OCI-LY1 (cell line): ENCODE measurements around the gene NR2C2.

ENCODE experiments used
- H2AFZ ChIP-seq: fragments of 200-600 bp; sonication (generic), shearing (Covaris generic); 2 replicates; pipeline ENCODE4 v1.6.0; 2014; ENCODE audit warnings: antibody characterized with exemption, mild to moderate bottlenecking, low read length
- H3F3A ChIP-seq: fragments of 200-600 bp; sonication (generic), shearing (Covaris generic); 2 replicates; pipeline ENCODE4 v1.6.0; 2014; ENCODE audit warnings: mild to moderate bottlenecking, antibody characterized with exemption, low read length, moderate library complexity; ENCODE audit not compliant: insufficient read depth
- H3K27ac ChIP-seq: fragments of 200-600 bp; sonication (generic); 2 replicates; pipeline ENCODE4 v1.5.1; 2014; ENCODE audit warnings: low read length, mixed run types, mild to moderate bottlenecking, low read depth; ENCODE audit not compliant: poor library complexity, severe bottlenecking
- H3K27me3 ChIP-seq: fragments of 200-600 bp; sonication (generic); 2 replicates; pipeline ENCODE4 v1.6.0; 2014; ENCODE audit warnings: antibody characterized with exemption, mild to moderate bottlenecking, low read length, moderate library complexity; ENCODE audit not compliant: insufficient read depth
- H3K36me3 ChIP-seq: fragments of 200-600 bp; sonication (generic); 2 replicates; pipeline ENCODE4 v1.6.1; 2014; ENCODE audit warnings: mild to moderate bottlenecking, antibody characterized with exemption, low read length, moderate library complexity, mixed read lengths; ENCODE audit not compliant: insufficient read depth
- H3K4me1 ChIP-seq: fragments of 200-600 bp; sonication (generic); 2 replicates; pipeline ENCODE4 v1.5.1; 2014; ENCODE audit warnings: mild to moderate bottlenecking, low read length, moderate library complexity; ENCODE audit not compliant: insufficient read depth, severe bottlenecking
- H3K4me2 ChIP-seq: fragments of 200-600 bp; sonication (generic), shearing (Covaris generic); 2 replicates; pipeline ENCODE4 v1.6.1; 2014; ENCODE audit warnings: low read length
- H3K4me3 ChIP-seq: fragments of 200-600 bp; sonication (generic); 2 replicates; pipeline ENCODE4 v1.5.1; 2014; ENCODE audit warnings: low read length, low read depth, mild to moderate bottlenecking, mixed read lengths; ENCODE audit not compliant: poor library complexity, severe bottlenecking
- H3K79me2 ChIP-seq: fragments of 200-600 bp; shearing (Covaris generic); 2 replicates; pipeline ENCODE4 v1.6.1; 2016; ENCODE audit warnings: mixed run types, low read length, mixed read lengths; ENCODE audit not compliant: insufficient read depth
- H3K9ac ChIP-seq: fragments of 200-600 bp; sonication (generic), shearing (Covaris generic); 2 replicates; pipeline ENCODE4 v1.6.1; 2014; ENCODE audit warnings: mild to moderate bottlenecking, low read length, mixed read lengths
- H3K9me2 ChIP-seq: fragments of 200-600 bp; sonication (generic), shearing (Covaris generic); 2 replicates; pipeline ENCODE4 v1.6.1; 2014; ENCODE audit warnings: low read depth, mild to moderate bottlenecking, low read length, mixed read lengths
- H3K9me3 ChIP-seq: fragments of 200-600 bp; shearing (Covaris generic); 2 replicates; pipeline ENCODE4 v1.6.1; 2014; ENCODE audit warnings: low read length, mixed read lengths
- H4K20me1 ChIP-seq: fragments of 200-600 bp; sonication (generic), shearing (Covaris generic); 2 replicates; pipeline ENCODE4 v1.6.0; 2016; ENCODE audit warnings: mild to moderate bottlenecking, low read length; ENCODE audit not compliant: insufficient read depth
- CTCF ChIP-seq: fragments of 200-600 bp; sonication (generic), shearing (Covaris generic); IDR thresholded peaks from 2 replicates; pipeline ENCODE4 v1.5.1; 2017; ENCODE audit warnings: mild to moderate bottlenecking, antibody characterized with exemption, low read length, moderate library complexity, mixed read lengths
- EZH2 ChIP-seq: fragments of 200-600 bp; sonication (generic), shearing (Covaris generic); IDR thresholded peaks from 2 replicates; pipeline ENCODE4 v1.8.0; 2017; ENCODE audit warnings: borderline replicate concordance, mixed run types, mild to moderate bottlenecking, antibody characterized with exemption, low read length, moderate library complexity, mixed read lengths

NR2C2 gene

GRCh38 chr3:15074500-15074899 lies 127.1 kb downstream of the NR2C2 start:
- no peak overlapping the region for H3K9ac ChIP-seq
- no peak overlapping the region for H3K27ac ChIP-seq
- H3K79me2 ChIP-seq, result no peaks in the 10 kb centered on the region
- no peak overlapping the region for H3K4me2 ChIP-seq
- no peak for TF ChIP-seq CTCF
- no peak for TF ChIP-seq EZH2
- no peaks in the 10 kb centered on the region for H3K9me2 ChIP-seq
- H3K4me1 ChIP-seq, result no peaks in the 10 kb centered on the region
- H2AFZ ChIP-seq, result no peak overlapping the region
- H4K20me1 ChIP-seq, result no peaks in the 10 kb centered on the region
- no peaks in the 10 kb centered on the region for H3K9me3 ChIP-seq
- H3F3A ChIP-seq, result no peaks in the 10 kb centered on the region
- peaks cover 86% of the 10 kb centered on the region for H3K36me3 ChIP-seq
- no peaks in the 10 kb centered on the region for H3K27me3 ChIP-seq
- no peak overlapping the region for H3K4me3 ChIP-seq

GRCh38 chr3:15079091-15079490 lies 131.7 kb downstream of the NR2C2 start:
- Histone ChIP-seq H3K9me2 (no peaks in the 10 kb centered on the region), H2AFZ (no peak overlapping the region), H3K36me3 (peaks cover 87% of the 10 kb centered on the region), H3K9ac (no peak overlapping the region), H3K4me1 (no peaks in the 10 kb centered on the region), H3K9me3 (no peaks in the 10 kb centered on the region), H4K20me1 (no peaks in the 10 kb centered on the region), H3K79me2 (no peaks in the 10 kb centered on the region), H3K27me3 (no peaks in the 10 kb centered on the region), H3K4me3 (no peak overlapping the region), H3K4me2 (no peak overlapping the region), H3F3A (no peaks in the 10 kb centered on the region), H3K27ac (no peak overlapping the region)
- TF ChIP-seq CTCF (no peak), EZH2 (no peak)

- H3K4me3 ChIP-seq, result no peak overlapping the region
- no peak overlapping the region for H3K9ac ChIP-seq
- H3F3A ChIP-seq, result no peaks in the 10 kb centered on the region
- H3K27me3 ChIP-seq, result no peaks in the 10 kb centered on the region
- H4K20me1 ChIP-seq, result no peaks in the 10 kb centered on the region
- no peak overlapping the region for H2AFZ ChIP-seq
- no peaks in the 10 kb centered on the region for H3K9me3 ChIP-seq
- H3K79me2 ChIP-seq, result no peaks in the 10 kb centered on the region
- no peaks in the 10 kb centered on the region for H3K9me2 ChIP-seq
- H3K4me2 ChIP-seq, result no peak overlapping the region
- H3K4me1 ChIP-seq, result no peaks in the 10 kb centered on the region
- peaks cover 81% of the 10 kb centered on the region for H3K36me3 ChIP-seq
- H3K27ac ChIP-seq, result no peak overlapping the region
- no peak for TF ChIP-seq EZH2
- no peak for TF ChIP-seq CTCF
These were observed 134.7 kb downstream of the NR2C2 start for GRCh38 chr3:15081960-15082664.
